H1 (cell line): ENCODE data around the gene TEX35. TPM values are rescaled to one million over a fixed set of nuclear protein-coding genes. Genes with fewer than 3 reads are reported as not detected.

Experiments
- CTCF ChIA-PET: fragments of 300-600 bp; sonication (Branson Sonifier 250); formaldehyde crosslinking; loops from one replicate; lab custom pipeline; 2021; ENCODE audit not compliant: partially characterized antibody; lab: Charles Lee
- POLR2A ChIA-PET: fragments of 300-600 bp; sonication (Branson Sonifier 250); formaldehyde crosslinking; loops from one replicate; lab custom pipeline; 2021; ENCODE audit warnings: inconsistent platforms; ENCODE audit not compliant: partially characterized antibody; lab: Charles Lee
- DNase-seq, 2 experiments: peaks; one replicate each; pipeline versions ENCODE4 v3.0.0 to v3.0.0-alpha.2; 2010 to 2022; ENCODE audit warnings: low spot score in 2 of 2, low read depth in 1 of 2, mixed read lengths in 1 of 2
- FAIRE-seq: peaks from 2 replicates; lab custom pipeline; 2011; peaks lifted over from hg19 to GRCh38; lab: Jason Lieb, UNC
- H2AFZ ChIP-seq: 2 replicates; pipeline ENCODE4 v1.8.1; 2012; ENCODE audit warnings: low read length, inconsistent platforms
- H2AK5ac ChIP-seq: 2 replicates; pipeline ENCODE4 v1.6.1; 2013; ENCODE audit warnings: low read depth, low read length
- H2BK120ac ChIP-seq: replicated peaks from 2 replicates; pipeline ENCODE3; 2013; ENCODE audit warnings: low read depth, low read length, inconsistent platforms
- H2BK12ac ChIP-seq: 2 replicates; pipeline ENCODE4 v1.6.1; 2013; ENCODE audit warnings: low read depth, low read length
- H2BK15ac ChIP-seq: 2 replicates; pipeline ENCODE4 v1.6.1; 2013; ENCODE audit warnings: low read length
- H2BK20ac ChIP-seq: 2 replicates; pipeline ENCODE4 v1.6.1; 2013; ENCODE audit warnings: low read length
- H2BK5ac ChIP-seq: 2 replicates; pipeline ENCODE4 v1.6.1; 2013; ENCODE audit warnings: low read depth, low read length
- H3K14ac ChIP-seq: 2 replicates; pipeline ENCODE4 v1.6.1; 2013; ENCODE audit warnings: inconsistent platforms; ENCODE audit not compliant: insufficient read length
- H3K18ac ChIP-seq: 2 replicates; pipeline ENCODE4 v1.6.1; 2013; ENCODE audit warnings: low read length; ENCODE audit errors: extremely low read depth
- H3K23ac ChIP-seq: 2 replicates; pipeline ENCODE4 v1.6.1; 2013; ENCODE audit warnings: inconsistent platforms; ENCODE audit not compliant: insufficient read length
- H3K23me2 ChIP-seq: 2 replicates; pipeline ENCODE4 v1.6.1; 2013; ENCODE audit warnings: low read depth, low read length
- H3K27ac ChIP-seq: 2 replicates; pipeline ENCODE4 v1.6.1; 2011; ENCODE audit warnings: low read depth, low read length, inconsistent platforms
- H3K27me3 ChIP-seq, 4 experiments: replicated peaks in 1 of 4; 1 replicate in 1 of 4; 2 replicates in 3 of 4; pipeline versions ENCODE4 v1.6.1 to v1.8.1; 2011 to 2013; ENCODE audit warnings: low read length in 3 of 4, mild to moderate bottlenecking in 3 of 4, inconsistent platforms in 2 of 4, mixed read lengths in 2 of 4, moderate library complexity in 1 of 4; ENCODE audit not compliant: control insufficient read depth in 3 of 4, insufficient read depth in 3 of 4; ENCODE audit errors: extremely low read depth in 1 of 4
- H3K36me3 ChIP-seq, 4 experiments: 2 replicates each; pipeline versions ENCODE4 v1.6.1 to v1.8.1; 2011 to 2013; ENCODE audit warnings: mild to moderate bottlenecking in 4 of 4, low read length in 3 of 4, moderate library complexity in 2 of 4, control low read depth in 1 of 4, inconsistent platforms in 1 of 4; ENCODE audit not compliant: insufficient read depth in 4 of 4, control insufficient read depth in 2 of 4
- H3K4ac ChIP-seq: replicated peaks from 2 replicates; pipeline ENCODE3; 2013; ENCODE audit warnings: low read length, low read depth, mixed read lengths, inconsistent platforms; ENCODE audit not compliant: insufficient read length
- H3K4me1 ChIP-seq, 4 experiments: replicated peaks in 1 of 4; 1 replicate in 1 of 4; 2 replicates in 3 of 4; pipeline versions ENCODE4 v1.6.1 to v1.8.1; 2011 to 2013; ENCODE audit warnings: low read length in 3 of 4, inconsistent platforms in 2 of 4, mixed read lengths in 1 of 4; ENCODE audit not compliant: insufficient read depth in 4 of 4, control insufficient read depth in 3 of 4
- H3K4me2 ChIP-seq, 2 experiments: 2 replicates each; pipeline versions ENCODE4 v1.6.1 to v1.8.1; 2011 to 2013; ENCODE audit warnings: low read depth in 2 of 2, low read length in 2 of 2, control low read depth in 1 of 2, inconsistent platforms in 1 of 2, mild to moderate bottlenecking in 1 of 2; ENCODE audit not compliant: insufficient read depth in 1 of 2
- H3K4me3 ChIP-seq, 4 experiments: fragments of 200-600, 300-600 bp in 1 of 4; sonication (generic), shearing (Covaris generic), sonication (Bioruptor Twin) in 1 of 4; 2 replicates each; pipeline versions ENCODE4 v1.5.1 to v1.8.1; 2011 to 2016; ENCODE audit warnings: low read length in 4 of 4, low read depth in 3 of 4, control low read depth in 2 of 4, inconsistent platforms in 2 of 4, mild to moderate bottlenecking in 2 of 4, mixed read lengths in 1 of 4, moderate library complexity in 1 of 4; ENCODE audit not compliant: insufficient read depth in 2 of 4; ENCODE audit errors: extremely low read depth in 1 of 4
- H3K56ac ChIP-seq: replicated peaks from 2 replicates; pipeline ENCODE3; 2013; ENCODE audit warnings: low read depth, mild to moderate bottlenecking, mixed read lengths, low read length, inconsistent platforms; ENCODE audit not compliant: insufficient read length
- H3K79me1 ChIP-seq: 2 replicates; pipeline ENCODE4 v1.6.1; 2013; ENCODE audit warnings: low read depth, low read length, control low read depth
- H3K79me2 ChIP-seq, 2 experiments: 2 replicates each; pipeline versions ENCODE4 v1.6.1 to v1.8.1; 2012 to 2013; ENCODE audit warnings: low read length in 2 of 2, mild to moderate bottlenecking in 2 of 2, inconsistent platforms in 1 of 2; ENCODE audit not compliant: insufficient read depth in 2 of 2, control insufficient read depth in 1 of 2
- H3K9ac ChIP-seq, 4 experiments: replicated peaks in 1 of 4; 1 replicate in 1 of 4; 2 replicates in 3 of 4; pipeline versions ENCODE4 v1.6.1 to v1.8.1; 2011 to 2013; ENCODE audit warnings: low read depth in 3 of 4, low read length in 3 of 4, control low read depth in 2 of 4, mild to moderate bottlenecking in 2 of 4, moderate library complexity in 2 of 4, inconsistent platforms in 1 of 4; ENCODE audit errors: extremely low read depth in 1 of 4
- H3K9me3 ChIP-seq, 2 experiments: 2 replicates each; pipeline versions ENCODE4 v1.6.1 to v1.8.1; 2012 to 2013; ENCODE audit warnings: mild to moderate bottlenecking in 2 of 2, moderate library complexity in 2 of 2, control low read depth in 1 of 2, inconsistent platforms in 1 of 2, low read depth in 1 of 2, low read length in 1 of 2, mixed read lengths in 1 of 2; ENCODE audit not compliant: insufficient read depth in 2 of 2
- H4K20me1 ChIP-seq, 2 experiments: replicated peaks in 1 of 2; 2 replicates each; pipeline versions ENCODE3 to v1.8.1; 2011 to 2013; ENCODE audit warnings: inconsistent platforms in 2 of 2, low read length in 2 of 2, mild to moderate bottlenecking in 1 of 2; ENCODE audit not compliant: insufficient read depth in 2 of 2, control insufficient read depth in 1 of 2
- H4K5ac ChIP-seq: 2 replicates; pipeline ENCODE4 v1.6.1; 2013; ENCODE audit warnings: low read length, low read depth, mixed read lengths, inconsistent platforms; ENCODE audit not compliant: insufficient read length
- H4K8ac ChIP-seq: 2 replicates; pipeline ENCODE4 v1.8.0; 2013; ENCODE audit warnings: mild to moderate bottlenecking, moderate library complexity, low read length, inconsistent platforms; ENCODE audit not compliant: insufficient read depth; ENCODE audit errors: extremely low read depth
- H4K91ac ChIP-seq: replicated peaks from 2 replicates; pipeline ENCODE3; 2013; ENCODE audit warnings: low read length, mixed read lengths, inconsistent platforms; ENCODE audit not compliant: insufficient read length
- EZH2 ChIP-seq: fragments of 200-600 bp; sonication (generic); IDR thresholded peaks from 2 replicates; pipeline ENCODE4 v1.7.1; 2012; ENCODE audit warnings: low read depth, mild to moderate bottlenecking, moderate library complexity, low read length, inconsistent platforms; ENCODE audit not compliant: severe bottlenecking
- GTF2F1 ChIP-seq: IDR thresholded peaks from 2 replicates; pipeline ENCODE4 v1.6.1; 2012; ENCODE audit warnings: low read depth, low read length, improper control_type of control experiment, borderline replicate concordance
- SAP30 ChIP-seq: fragments of 300-600 bp; sonication (generic); IDR thresholded peaks from 2 replicates; pipeline ENCODE4 v1.7.1; 2012; ENCODE audit warnings: low read length, moderate library complexity, mild to moderate bottlenecking, inconsistent platforms; ENCODE audit not compliant: insufficient read depth, insufficient replicate concordance
- SRF ChIP-seq: IDR thresholded peaks from 2 replicates; pipeline ENCODE4 v1.6.1; 2011; ENCODE audit warnings: mild to moderate bottlenecking, low read depth, low read length, moderate library complexity
- TAF7 ChIP-seq: optimal IDR thresholded peaks from 2 replicates; pipeline ENCODE3; 2011; ENCODE audit warnings: low read depth, mild to moderate bottlenecking, inconsistent platforms, low read length, moderate library complexity, borderline replicate concordance
- WGBS, 2 experiments: shearing (Covaris generic) in 1 of 2; methylation state at CpG; one replicate each; pipeline versions ENCODE4 v1.1.6 to v1.1.7; 2013 to 2015; ENCODE audit warnings: low lambda C conversion rate in 2 of 2, mixed read lengths in 2 of 2, inconsistent platforms in 1 of 2, low coverage in 1 of 2, missing lambda C conversion rate in 1 of 2; ENCODE audit not compliant: insufficient replicate concordance in 2 of 2, insufficient coverage in 1 of 2, insufficient read length in 1 of 2; ENCODE audit errors: extremely low coverage in 1 of 2, missing lambda C conversion rate in 1 of 2; 5-methylcytosine and 5-hydroxymethylcytosine counted together
- polyA plus RNA-seq, 7 experiments: library from polyadenylated mRNA; depleted of rRNA in 3 of 7; stranded (reverse) in 5 of 7; unstranded in 2 of 7; fragments of >200 nt in 5 of 7; fragments of 200-250 nt in 2 of 7; gene quantifications; 1 replicate in 5 of 7; 2 replicates in 1 of 7; 4 replicates in 1 of 7; pipeline versions ENCODE4 v1.2.1 to v1.2.3, GENCODE V29; 2011 to 2013; ENCODE audit warnings: missing spikeins in 2 of 7, mixed read lengths in 2 of 7
- total RNA-seq: library from RNA; stranded (reverse); fragmentation: NEBNext Ultra II Directional; extraction: Animal tissue kit (Norgen Biotek cat#: 25700); gene quantifications from 2 replicates; pipeline ENCODE4 v1.2.1, GENCODE V29; 2021

The TEX35 gene
- total and polyA plus RNA-seq, 2 of the 8 experiments (the other 6 are each of a cell fraction or from before 2014, with no cell fraction given), result 0.03 TPM; not detected in 1

DNA sequence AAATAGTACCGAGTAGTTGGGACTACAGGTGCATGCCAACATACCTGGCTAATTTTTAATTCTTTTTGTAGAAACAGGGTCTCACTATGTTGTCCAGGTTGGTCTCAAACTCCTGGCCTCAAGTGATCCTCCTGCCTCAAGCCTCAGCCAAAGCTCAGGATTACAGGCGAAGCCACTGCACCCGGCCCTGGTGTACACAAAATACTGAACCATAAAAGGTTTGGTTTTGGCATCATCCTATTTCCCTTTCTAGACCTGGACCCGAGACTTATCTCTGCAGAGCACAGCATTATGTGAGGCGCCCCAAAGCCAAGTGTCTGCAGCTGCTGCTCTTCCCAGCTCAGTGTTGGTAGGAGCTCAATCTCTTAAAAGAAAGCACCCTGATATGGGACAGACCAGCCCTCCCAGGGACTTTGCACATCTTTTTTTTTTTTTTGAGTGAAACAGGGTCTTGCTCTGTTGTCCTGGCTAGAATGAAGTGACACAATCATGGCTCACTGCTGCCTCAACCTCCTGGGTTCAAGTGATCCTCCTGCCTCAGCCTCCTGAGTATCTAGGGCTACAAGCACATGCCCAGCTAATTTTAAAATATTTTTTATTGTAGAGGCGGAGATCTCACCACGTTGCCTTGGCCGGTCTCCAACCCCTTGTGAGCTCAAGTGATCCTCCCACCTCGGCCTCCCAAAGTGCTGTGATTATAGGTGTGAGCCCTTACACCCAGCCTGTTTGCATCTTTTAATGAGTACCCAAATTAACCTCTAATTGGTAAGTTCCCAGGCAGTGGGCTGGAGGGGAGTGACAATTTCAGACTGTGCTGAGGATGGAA, 20.4 kb downstream of the TEX35 start:
- H4K20me1 ChIP-seq, result no peaks in the 10 kb centered on the region
- no peak overlapping the region for H3K18ac ChIP-seq
- ChIA-PET POLR2A (interaction anchor here (0.6 to 0.9 kb wide), 2 partner anchors 20 to 132 kb away, joined by 3 to 4 read pairs; no protein-coding TSS in a partner anchor), CTCF (interaction anchor here (0.6 to 16.8 kb wide), 22 partner anchors 6 to 630 kb away, joined by 3 to 238 read pairs (median 4); no protein-coding TSS in a partner anchor)
- no peak overlapping the region for H2BK15ac ChIP-seq
- WGBS, 2 experiments, result 85% methylated on average over 9 of the region's 9 CpGs; no CpG with 5 or more reads in 1 of the 2 experiments
- H3K4me3 ChIP-seq, result no peak overlapping the region
- H3K4ac ChIP-seq, result no peak overlapping the region
- H3K56ac ChIP-seq, result no peak overlapping the region
- no peak overlapping the region for H3K9ac ChIP-seq
- no peaks in the 10 kb centered on the region for H3K79me1 ChIP-seq
- H4K8ac ChIP-seq, result no peak overlapping the region
- no peak overlapping the region for H4K91ac ChIP-seq
- no peaks in the 10 kb centered on the region for H3K79me2 ChIP-seq
- no peaks in the 10 kb centered on the region for H3K36me3 ChIP-seq
- no peak for DNase-seq
- H4K5ac ChIP-seq, result no peak overlapping the region
- H2BK20ac ChIP-seq, result no peak overlapping the region
- H3K4me2 ChIP-seq, result no peak overlapping the region
- no peak overlapping the region for H2BK5ac ChIP-seq
- no peak overlapping the region for H2AFZ ChIP-seq
- no peaks in the 10 kb centered on the region; a peak in 1 of 7 replicates for H3K27me3 ChIP-seq
- H3K27ac ChIP-seq, result no peak overlapping the region
- no peak overlapping the region for H3K14ac ChIP-seq
- H3K4me1 ChIP-seq, result peaks cover 0 to 2% (median under 1%) of the 10 kb centered on the region in 4 experiments; a peak in 1 of 7 replicates
- no peak overlapping the region for H2AK5ac ChIP-seq
- no peak overlapping the region for H3K23ac ChIP-seq
- H2BK120ac ChIP-seq, result no peak overlapping the region
- H2BK12ac ChIP-seq, result no peak overlapping the region
- H3K23me2 ChIP-seq, result no peaks in the 10 kb centered on the region
- H3K9me3 ChIP-seq, result no peaks in the 10 kb centered on the region
- TF ChIP-seq SAP30, result no peak
- no peak for TF ChIP-seq GTF2F1
- TF ChIP-seq SRF, result no peak
- TF ChIP-seq TAF7, result no peak
- no peak for TF ChIP-seq EZH2
- FAIRE-seq, result no peak
